ENCODE results near the gene MSI2.

DNA sequence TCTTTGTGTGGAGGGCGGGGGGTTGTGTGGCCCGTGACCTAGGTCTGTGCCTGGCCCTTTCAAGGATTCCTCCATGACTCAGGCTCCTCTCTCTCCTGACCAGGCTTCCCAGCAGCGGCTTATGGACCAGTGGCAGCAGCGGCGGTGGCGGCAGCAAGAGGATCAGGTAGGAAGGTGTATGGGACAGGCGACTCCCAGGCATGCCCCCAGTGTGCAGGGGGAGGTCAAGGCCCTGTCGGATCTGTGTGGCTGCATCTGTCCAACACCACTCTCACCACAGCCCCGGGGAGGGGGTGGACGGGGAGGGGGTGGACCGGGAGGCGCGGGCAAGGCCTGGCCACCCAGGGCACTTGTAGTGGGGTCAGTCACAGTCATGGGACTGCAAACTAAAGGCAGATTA is 395.7 kb downstream of the MSI2 start:
- TF ChIP-seq, protein P1, sequence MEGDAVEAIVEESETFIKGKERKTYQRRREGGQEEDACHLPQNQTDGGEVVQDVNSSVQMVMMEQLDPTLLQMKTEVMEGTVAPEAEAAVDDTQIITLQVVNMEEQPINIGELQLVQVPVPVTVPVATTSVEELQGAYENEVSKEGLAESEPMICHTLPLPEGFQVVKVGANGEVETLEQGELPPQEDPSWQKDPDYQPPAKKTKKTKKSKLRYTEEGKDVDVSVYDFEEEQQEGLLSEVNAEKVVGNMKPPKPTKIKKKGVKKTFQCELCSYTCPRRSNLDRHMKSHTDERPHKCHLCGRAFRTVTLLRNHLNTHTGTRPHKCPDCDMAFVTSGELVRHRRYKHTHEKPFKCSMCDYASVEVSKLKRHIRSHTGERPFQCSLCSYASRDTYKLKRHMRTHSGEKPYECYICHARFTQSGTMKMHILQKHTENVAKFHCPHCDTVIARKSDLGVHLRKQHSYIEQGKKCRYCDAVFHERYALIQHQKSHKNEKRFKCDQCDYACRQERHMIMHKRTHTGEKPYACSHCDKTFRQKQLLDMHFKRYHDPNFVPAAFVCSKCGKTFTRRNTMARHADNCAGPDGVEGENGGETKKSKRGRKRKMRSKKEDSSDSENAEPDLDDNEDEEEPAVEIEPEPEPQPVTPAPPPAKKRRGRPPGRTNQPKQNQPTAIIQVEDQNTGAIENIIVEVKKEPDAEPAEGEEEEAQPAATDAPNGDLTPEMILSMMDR (IDR thresholded peaks at IDR 0.05; ENCODE audit: extremely low read depth in 1 of 2, insufficient read depth in 1 of 2, low read depth in 1 of 2, low read length in 2 of 2): no peak
- no peak for TF ChIP-seq POLR2A (IDR thresholded peaks at IDR 0.05; ENCODE audit: low read depth, low read length)
- TF ChIP-seq POLR2AphosphoS5 (IDR thresholded peaks at IDR 0.05; ENCODE audit: insufficient read depth, low read depth, low read length): no peak
- TF ChIP-seq EZH2 (IDR thresholded peaks at IDR 0.05; ENCODE audit: borderline replicate concordance, low read depth, low read length, severe bottlenecking): no peak
- no peak for TF ChIP-seq FOS (IDR thresholded peaks at IDR 0.05; ENCODE audit: borderline replicate concordance, insufficient read depth, low read length)

All from endothelial cell of umbilical vein (primary cell).